GM12878 (cell line): ENCODE measurements around the gene KRT7.

Experiments
- EP300 ChIP-seq, 2 experiments: fragments of 150-350 bp in 1 of 2; IDR thresholded peaks; 2 replicates each; pipeline ENCODE4 v1.6.1; 2011 to 2012; ENCODE audit warnings: low read depth in 2 of 2, low read length in 2 of 2, borderline replicate concordance in 1 of 2, improper control_type of control experiment in 1 of 2, inconsistent platforms in 1 of 2; ENCODE audit not compliant: control insufficient read depth in 1 of 2
- JUND ChIP-seq: IDR thresholded peaks from 2 replicates; pipeline ENCODE4 v1.6.1; 2012; ENCODE audit warnings: low read depth, mild to moderate bottlenecking, low read length, improper control_type of control experiment, moderate library complexity
- MYC ChIP-seq: IDR thresholded peaks from 2 replicates; pipeline ENCODE4 v1.6.1; 2011; ENCODE audit warnings: mild to moderate bottlenecking, low read length, moderate library complexity, inconsistent platforms; ENCODE audit not compliant: insufficient read depth, insufficient replicate concordance, insufficient read length, severe bottlenecking
- RAD21 ChIP-seq: IDR thresholded peaks from 2 replicates; pipeline ENCODE4 v1.6.1; 2011; ENCODE audit warnings: mild to moderate bottlenecking, low read depth, low read length, moderate library complexity; ENCODE audit not compliant: insufficient read depth
- SRF ChIP-seq, 2 experiments: IDR thresholded peaks; 2 replicates each; pipeline ENCODE4 v1.6.1; 2011; ENCODE audit warnings: low read depth in 2 of 2, low read length in 2 of 2, mild to moderate bottlenecking in 1 of 2, moderate library complexity in 1 of 2
- TAF1 ChIP-seq: IDR thresholded peaks from 2 replicates; pipeline ENCODE4 v1.6.1; 2011; ENCODE audit warnings: mild to moderate bottlenecking, low read depth, low read length, borderline replicate concordance
- TF ChIP-seq, protein P1 (sequence below), 3 experiments: IDR thresholded peaks in 2 of 3; conservative IDR thresholded peaks in 1 of 3; 2 replicates each; pipeline ENCODE4 v1.5.1; 2011; ENCODE audit warnings: low read depth in 3 of 3, low read length in 3 of 3, mild to moderate bottlenecking in 3 of 3, control low read depth in 2 of 3, moderate library complexity in 2 of 3, inconsistent platforms in 1 of 3, mixed read lengths in 1 of 3; ENCODE audit not compliant: control insufficient read depth in 2 of 3, insufficient read depth in 1 of 3; ENCODE audit errors: extremely low read depth in 1 of 3

DNA sequence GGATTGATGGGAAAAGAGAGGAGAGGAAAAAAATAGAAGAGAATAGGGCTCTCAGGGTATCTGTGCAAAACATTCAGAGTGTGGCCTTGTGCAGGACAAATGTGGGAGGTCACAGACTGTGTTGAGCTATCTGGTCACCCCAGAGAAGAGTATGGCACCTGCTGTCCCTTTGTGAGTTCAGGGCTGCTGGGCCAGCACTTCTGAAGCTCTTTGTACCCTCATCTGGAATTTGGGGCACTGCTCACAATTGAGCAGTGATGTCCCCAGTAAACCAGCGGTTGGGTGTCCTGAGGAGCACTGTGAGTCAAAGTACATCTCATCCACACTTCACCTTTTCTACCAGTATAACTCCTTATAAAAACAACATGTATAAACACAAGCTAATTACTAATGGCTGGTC is 60.9 kb downstream of the KRT7 start:
- TF ChIP-seq SRF (IDR thresholded peaks at IDR 0.05; ENCODE audit: low read depth in 2 of 2, low read length in 2 of 2) (no peak), JUND (no peak), TAF1 (no peak), EP300 (IDR thresholded peaks at IDR 0.05; ENCODE audit: borderline replicate concordance in 1 of 2, control insufficient read depth in 1 of 2, low read depth in 2 of 2, low read length in 2 of 2) (no peak), RAD21 (no peak), MYC (no peak)
- TF ChIP-seq, protein P1, sequence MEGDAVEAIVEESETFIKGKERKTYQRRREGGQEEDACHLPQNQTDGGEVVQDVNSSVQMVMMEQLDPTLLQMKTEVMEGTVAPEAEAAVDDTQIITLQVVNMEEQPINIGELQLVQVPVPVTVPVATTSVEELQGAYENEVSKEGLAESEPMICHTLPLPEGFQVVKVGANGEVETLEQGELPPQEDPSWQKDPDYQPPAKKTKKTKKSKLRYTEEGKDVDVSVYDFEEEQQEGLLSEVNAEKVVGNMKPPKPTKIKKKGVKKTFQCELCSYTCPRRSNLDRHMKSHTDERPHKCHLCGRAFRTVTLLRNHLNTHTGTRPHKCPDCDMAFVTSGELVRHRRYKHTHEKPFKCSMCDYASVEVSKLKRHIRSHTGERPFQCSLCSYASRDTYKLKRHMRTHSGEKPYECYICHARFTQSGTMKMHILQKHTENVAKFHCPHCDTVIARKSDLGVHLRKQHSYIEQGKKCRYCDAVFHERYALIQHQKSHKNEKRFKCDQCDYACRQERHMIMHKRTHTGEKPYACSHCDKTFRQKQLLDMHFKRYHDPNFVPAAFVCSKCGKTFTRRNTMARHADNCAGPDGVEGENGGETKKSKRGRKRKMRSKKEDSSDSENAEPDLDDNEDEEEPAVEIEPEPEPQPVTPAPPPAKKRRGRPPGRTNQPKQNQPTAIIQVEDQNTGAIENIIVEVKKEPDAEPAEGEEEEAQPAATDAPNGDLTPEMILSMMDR (IDR thresholded peaks at IDR 0.05 in 2 of 3, conservative IDR thresholded peaks at IDR 0.05 in 1 of 3; ENCODE audit: control insufficient read depth in 2 of 3, extremely low read depth in 1 of 3, insufficient read depth in 1 of 3, low read depth in 3 of 3, low read length in 3 of 3), result no peak
